Esophagus (tissue), 2 donors: Measurements from ENCODE around the gene NANOGP8. TPM values are rescaled to one million over a fixed set of nuclear protein-coding genes. Genes with fewer than 3 reads are reported as not detected.

Source experiments
- H3K27ac ChIP-seq, 2 donors: one replicate each; pipeline ENCODE4 v1.5.1; 2013; ENCODE audit warnings: low read depth in 2 of 2, mild to moderate bottlenecking in 2 of 2, inconsistent platforms in 1 of 2, low read length in 1 of 2, moderate library complexity in 1 of 2
- H3K27me3 ChIP-seq, 2 donors: one replicate each; pipeline ENCODE4 v1.6.1; 2013; ENCODE audit warnings: low read length in 2 of 2, control low read depth in 1 of 2, mild to moderate bottlenecking in 1 of 2; ENCODE audit not compliant: insufficient read depth in 2 of 2, control insufficient read depth in 1 of 2
- H3K36me3 ChIP-seq, 2 donors: one replicate each; pipeline ENCODE4 v1.6.1; 2013; ENCODE audit warnings: low read length in 1 of 2; ENCODE audit not compliant: control insufficient read depth in 2 of 2, insufficient read depth in 2 of 2
- H3K4me1 ChIP-seq, 2 donors: one replicate each; pipeline ENCODE4 v1.6.1; 2013; ENCODE audit warnings: low read length in 1 of 2; ENCODE audit not compliant: control insufficient read depth in 2 of 2, insufficient read depth in 2 of 2
- H3K4me3 ChIP-seq, 2 donors: one replicate each; pipeline ENCODE4 v1.5.1; 2013; ENCODE audit warnings: low read length in 2 of 2, mild to moderate bottlenecking in 2 of 2, low read depth in 1 of 2, moderate library complexity in 1 of 2
- H3K9me3 ChIP-seq, 2 donors: one replicate each; pipeline ENCODE4 v1.6.1; 2013; ENCODE audit warnings: mild to moderate bottlenecking in 2 of 2, low read depth in 1 of 2, low read length in 1 of 2, moderate library complexity in 1 of 2; ENCODE audit not compliant: control insufficient read depth in 2 of 2, insufficient read depth in 1 of 2
- WGBS, 2 donors: extraction: QIAGEN DNeasy Blood & Tissue Kit; methylation state at CpG; one replicate each; pipeline ENCODE4 v1.1.7; 2013; 5-methylcytosine and 5-hydroxymethylcytosine counted together
- polyA plus RNA-seq, 2 donors: library from polyadenylated mRNA; stranded (reverse); fragments of 200-250 nt; gene quantifications; one replicate each; pipeline ENCODE4 v1.2.3, GENCODE V29; 2013
- donor health status: healthy with polysubstance abuse.
- donor health status: Bipolar disorder and iron deficiency.

Gene NANOGP8
- polyA plus RNA-seq, 2 donors: 0.16 TPM; not detected in 1

- H3K36me3 ChIP-seq: no peaks in the 10 kb centered on the region
- H3K27ac ChIP-seq: no peak overlapping the region
- no peaks in the 10 kb centered on the region for H3K4me1 ChIP-seq
- H3K9me3 ChIP-seq: no peaks in the 10 kb centered on the region
- no peaks in the 10 kb centered on the region for H3K27me3 ChIP-seq
- no peak overlapping the region for H3K4me3 ChIP-seq
- 71 to 77% methylated on average over 8 of the region's 8 CpGs for WGBS, 2 donors
Measured at GRCh38 chr15:35064576-35065190, 20.4 kb downstream of the NANOGP8 start.

- H3K36me3 ChIP-seq: no peaks in the 10 kb centered on the region
- H3K4me1 ChIP-seq: no peaks in the 10 kb centered on the region
- no peak overlapping the region for H3K4me3 ChIP-seq
- H3K27ac ChIP-seq: no peak overlapping the region
- 65 to 83% methylated on average over 1 of the region's 1 CpG for WGBS, 2 donors
- H3K9me3 ChIP-seq: no peaks in the 10 kb centered on the region
- H3K27me3 ChIP-seq: no peaks in the 10 kb centered on the region
Measured at GRCh38 chr15:35062738-35063099, 22.4 kb downstream of the NANOGP8 start.

GRCh38 chr15:35061825-35062737 lies 23.0 kb downstream of the NANOGP8 start:
- WGBS, 2 donors: 61 to 68% methylated on average over 6 of the region's 6 CpGs
- Histone ChIP-seq H3K27me3 (no peaks in the 10 kb centered on the region), H3K27ac (peak overlapping the region; percentile 30 to 45), H3K9me3 (no peaks in the 10 kb centered on the region), H3K4me1 (no peaks in the 10 kb centered on the region), H3K36me3 (no peaks in the 10 kb centered on the region), H3K4me3 (no peak overlapping the region)

- no peaks in the 10 kb centered on the region for H3K36me3 ChIP-seq
- H3K27me3 ChIP-seq: no peaks in the 10 kb centered on the region
- no peaks in the 10 kb centered on the region for H3K9me3 ChIP-seq
- H3K27ac ChIP-seq: peak overlapping the region; percentile 73 to 77
- 39 to 53% methylated on average over 13 of the region's 13 CpGs for WGBS, 2 donors
- no peak overlapping the region for H3K4me3 ChIP-seq
- H3K4me1 ChIP-seq: no peaks in the 10 kb centered on the region
Measured at GRCh38 chr15:35061161-35061824, 23.8 kb downstream of the NANOGP8 start.

- H3K4me1 ChIP-seq: no peaks in the 10 kb centered on the region
- H3K27me3 ChIP-seq: no peaks in the 10 kb centered on the region
- H3K9me3 ChIP-seq: no peaks in the 10 kb centered on the region
- H3K36me3 ChIP-seq: no peaks in the 10 kb centered on the region
- H3K4me3 ChIP-seq: no peak overlapping the region
- peak overlapping the region in 1 of 2 donors; percentile 77 for H3K27ac ChIP-seq
- WGBS, 2 donors: 67 to 79% methylated on average over 4 of the region's 4 CpGs
Measured at GRCh38 chr15:35060591-35060990, 24.5 kb downstream of the NANOGP8 start.

- H3K27ac ChIP-seq: no peak overlapping the region
- H3K9me3 ChIP-seq: no peaks in the 10 kb centered on the region
- H3K36me3 ChIP-seq: no peaks in the 10 kb centered on the region
- H3K4me1 ChIP-seq: no peaks in the 10 kb centered on the region
- WGBS, 2 donors: 51% methylated on average over 5 of the region's 5 CpGs
- H3K27me3 ChIP-seq: no peaks in the 10 kb centered on the region
- H3K4me3 ChIP-seq: no peak overlapping the region
Measured at GRCh38 chr15:35058534-35059054, 26.5 kb downstream of the NANOGP8 start.

- H3K27ac ChIP-seq: no peak overlapping the region
- H3K36me3 ChIP-seq: no peaks in the 10 kb centered on the region
- 80 to 81% methylated on average over 5 of the region's 5 CpGs for WGBS, 2 donors
- H3K4me1 ChIP-seq: no peaks in the 10 kb centered on the region
- H3K9me3 ChIP-seq: no peaks in the 10 kb centered on the region
- no peak overlapping the region for H3K4me3 ChIP-seq
- H3K27me3 ChIP-seq: no peaks in the 10 kb centered on the region
Measured at GRCh38 chr15:35055416-35056105, 29.5 kb downstream of the NANOGP8 start.

- WGBS, 2 donors: 53 to 70% methylated on average over 6 of the region's 6 CpGs
- Histone ChIP-seq H3K36me3 (no peaks in the 10 kb centered on the region), H3K4me1 (no peaks in the 10 kb centered on the region), H3K27me3 (no peaks in the 10 kb centered on the region), H3K4me3 (no peak overlapping the region), H3K27ac (peak overlapping the region; percentile 4 to 34), H3K9me3 (no peaks in the 10 kb centered on the region)
Measured at GRCh38 chr15:35054380-35054779, 30.7 kb downstream of the NANOGP8 start.

- H3K4me1 ChIP-seq: no peaks in the 10 kb centered on the region
- H3K9me3 ChIP-seq: no peaks in the 10 kb centered on the region
- H3K36me3 ChIP-seq: no peaks in the 10 kb centered on the region
- no peaks in the 10 kb centered on the region for H3K27me3 ChIP-seq
- H3K4me3 ChIP-seq: no peak overlapping the region
- H3K27ac ChIP-seq: no peak overlapping the region
Measured at GRCh38 chr15:35047996-35048395, 37.1 kb downstream of the NANOGP8 start.
